ENCODE measurements around the gene MEIOC.
"Not testable (repeated sequence)": the region's sequence is repeated elsewhere in the genome, so short reads cannot be mapped to it uniquely, and the experiment has no call there.

Gene MEIOC

DNA sequence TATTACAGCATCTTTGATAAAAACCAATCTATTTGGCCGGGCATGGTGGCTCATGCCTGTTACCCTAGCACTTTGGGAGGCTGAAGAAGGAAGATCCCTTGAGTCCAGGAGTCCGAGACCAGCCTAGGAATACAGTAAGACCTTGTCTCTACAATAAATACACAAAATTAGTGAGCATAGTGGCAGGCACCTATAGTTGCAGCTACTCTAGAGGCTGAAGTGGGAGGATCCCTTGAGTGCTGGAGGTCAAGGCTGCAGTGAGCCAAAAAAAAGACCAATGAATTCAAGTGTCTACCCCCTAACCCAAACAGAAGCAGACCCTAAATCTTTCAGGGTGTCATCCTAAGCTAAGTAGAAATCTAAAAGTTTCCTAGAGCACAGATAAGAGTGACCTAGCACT, 7.3 kb upstream of the MEIOC start:
- no peak for DNase-seq

DNA sequence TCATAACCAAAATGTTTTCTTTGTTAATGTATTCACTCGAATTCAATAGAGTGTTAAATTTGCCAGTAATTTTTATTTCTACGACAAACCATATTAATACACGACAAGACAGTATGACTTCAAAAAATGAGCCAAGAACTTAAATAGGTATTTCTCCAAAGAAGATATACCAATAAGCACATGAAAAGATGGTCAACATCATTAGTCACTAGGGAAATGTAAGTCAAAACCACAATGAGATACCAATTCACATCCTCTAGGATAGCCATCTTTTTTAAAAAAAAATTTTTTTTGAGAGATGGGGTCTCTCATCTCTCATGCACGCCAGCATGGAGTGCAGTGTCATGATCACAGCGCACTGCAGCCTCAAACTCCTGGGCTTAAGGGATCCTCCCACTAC, 5.0 kb upstream of the MEIOC start:
- DNase-seq, result no peak

DNA sequence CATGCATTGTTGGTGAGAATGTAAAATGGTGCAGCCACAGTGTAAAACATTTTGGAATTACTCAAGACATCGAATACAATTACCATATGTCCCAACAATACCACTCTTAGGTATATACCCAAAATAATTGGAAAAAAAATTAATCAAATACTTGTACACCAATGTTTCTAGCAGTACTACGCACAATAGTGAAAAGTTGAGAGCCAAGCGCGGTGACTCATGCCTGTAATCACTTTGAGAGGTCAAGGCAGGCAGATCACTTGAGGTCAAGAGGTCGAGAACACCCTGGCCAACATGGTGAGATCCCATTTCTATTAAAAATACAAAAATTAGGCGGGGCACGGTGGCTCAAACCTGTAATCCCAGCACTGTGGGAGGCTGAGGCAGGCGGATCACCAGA, 3.5 kb upstream of the MEIOC start:
- DNase-seq, result no peak

DNA sequence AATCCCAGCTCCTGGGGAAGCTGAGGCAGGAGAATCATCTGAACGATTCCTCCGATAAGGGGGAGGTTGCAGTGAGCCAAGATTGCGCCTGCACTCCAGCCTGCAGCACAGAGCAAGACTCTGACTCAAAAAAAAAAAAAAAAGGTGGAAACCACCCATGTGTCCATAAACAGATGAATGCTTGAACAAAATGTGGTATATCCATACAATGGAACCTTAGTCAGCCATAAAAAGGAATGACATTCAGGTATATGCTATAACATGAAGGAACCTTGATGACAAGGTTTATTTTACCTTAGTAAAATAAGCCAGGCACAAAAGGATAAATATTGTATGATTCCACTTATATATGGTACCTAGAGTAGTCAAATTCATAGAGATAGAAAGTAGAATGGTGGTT, 2.9 kb upstream of the MEIOC start:
- no peak for DNase-seq

DNA sequence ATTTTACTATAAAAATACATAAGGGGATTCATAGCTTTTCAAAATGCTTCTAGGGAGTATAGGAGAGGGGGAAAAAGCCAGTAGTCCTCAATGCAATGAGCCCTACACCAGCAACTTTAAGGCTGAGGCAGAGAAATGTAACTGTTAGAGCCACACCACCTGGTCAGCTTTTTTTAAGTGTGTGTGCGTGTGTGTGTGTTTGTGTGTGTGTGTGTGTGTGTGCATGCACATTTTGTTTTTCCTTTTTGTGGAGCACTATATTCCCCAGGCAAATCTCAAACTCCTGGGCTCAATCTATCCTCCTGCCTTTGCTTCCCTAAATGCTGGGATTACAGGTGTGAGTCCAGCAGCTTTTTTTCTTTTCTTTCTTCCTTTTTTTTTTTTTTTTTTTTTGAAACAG, 2.3 kb upstream of the MEIOC start:
- no peak for DNase-seq

DNA sequence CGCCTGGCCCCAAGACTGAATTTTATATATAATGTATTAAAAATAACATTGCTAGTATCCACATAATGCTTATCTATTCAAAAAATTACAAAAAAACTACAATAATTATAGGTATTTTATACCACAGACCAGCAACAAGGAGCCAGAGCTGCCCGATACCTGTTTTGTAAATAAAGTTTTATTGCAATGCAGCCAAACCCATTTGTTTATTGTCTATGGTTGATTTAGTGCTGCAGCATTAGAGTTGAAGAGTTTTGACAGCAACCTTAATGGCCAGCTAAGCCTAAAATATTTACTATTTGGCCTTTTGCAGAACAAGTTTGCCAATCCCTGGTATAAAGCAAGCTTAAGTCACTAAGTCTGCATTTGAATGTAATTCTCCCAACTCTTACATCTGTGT, 5.6 kb downstream of the MEIOC start:
- no peak for DNase-seq

DNA sequence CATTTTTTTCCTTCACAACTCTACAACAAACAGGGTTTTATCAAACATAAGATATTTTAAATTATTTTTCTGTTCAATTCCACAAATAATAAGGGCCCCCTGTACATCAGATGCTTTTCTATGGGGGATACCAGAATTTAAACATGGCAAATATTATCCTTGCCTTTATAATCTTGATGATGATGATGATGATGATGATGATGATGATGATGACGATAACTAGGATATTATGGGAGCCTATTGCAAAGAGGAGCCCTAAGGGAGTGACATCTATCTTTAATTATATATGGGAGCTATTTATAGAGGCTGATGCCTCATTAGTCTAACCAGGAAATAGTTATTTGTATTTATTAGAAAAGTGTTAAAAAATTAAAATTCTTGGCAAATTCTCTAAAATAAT, 6.8 kb downstream of the MEIOC start:
- DNase-seq, result no peak

DNA sequence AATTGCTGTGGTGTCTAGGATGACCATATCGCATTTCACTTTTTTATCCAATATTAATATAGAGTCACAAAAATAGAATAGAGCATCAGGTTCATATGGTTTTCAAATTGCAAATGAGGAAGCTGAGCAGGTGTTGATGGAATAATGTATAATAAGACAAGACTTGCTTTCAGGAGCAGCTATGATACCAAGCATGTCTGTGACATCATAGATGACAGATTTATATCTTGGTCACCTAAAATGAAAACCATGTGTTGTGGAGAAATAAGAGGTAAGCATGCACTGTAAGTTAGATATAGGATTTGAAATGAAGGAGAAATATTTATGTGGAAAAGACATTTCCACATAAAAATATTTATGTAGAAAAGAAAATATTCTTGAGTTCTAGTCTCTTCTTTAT, 8.6 kb downstream of the MEIOC start:
- no peak for DNase-seq

DNA sequence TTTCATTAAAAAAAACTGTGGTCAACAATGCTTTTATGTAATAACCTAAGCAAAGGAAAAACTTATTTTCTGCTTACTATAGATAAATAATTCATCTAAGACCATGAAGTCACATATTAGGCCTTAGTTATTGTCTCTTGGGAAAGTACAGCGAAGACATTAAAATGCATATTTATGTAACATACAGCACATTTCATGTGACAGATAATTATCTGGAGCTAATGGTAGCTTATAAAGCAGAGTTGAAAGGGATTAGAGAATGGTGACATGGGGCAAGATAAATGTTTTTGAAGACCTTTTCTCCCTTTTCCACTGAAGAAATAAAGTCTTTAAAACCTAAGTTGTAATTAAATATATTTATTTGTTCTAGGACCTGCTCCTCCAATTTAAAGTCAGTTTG, 9.7 kb downstream of the MEIOC start:
- DNase-seq, result no peak

DNA sequence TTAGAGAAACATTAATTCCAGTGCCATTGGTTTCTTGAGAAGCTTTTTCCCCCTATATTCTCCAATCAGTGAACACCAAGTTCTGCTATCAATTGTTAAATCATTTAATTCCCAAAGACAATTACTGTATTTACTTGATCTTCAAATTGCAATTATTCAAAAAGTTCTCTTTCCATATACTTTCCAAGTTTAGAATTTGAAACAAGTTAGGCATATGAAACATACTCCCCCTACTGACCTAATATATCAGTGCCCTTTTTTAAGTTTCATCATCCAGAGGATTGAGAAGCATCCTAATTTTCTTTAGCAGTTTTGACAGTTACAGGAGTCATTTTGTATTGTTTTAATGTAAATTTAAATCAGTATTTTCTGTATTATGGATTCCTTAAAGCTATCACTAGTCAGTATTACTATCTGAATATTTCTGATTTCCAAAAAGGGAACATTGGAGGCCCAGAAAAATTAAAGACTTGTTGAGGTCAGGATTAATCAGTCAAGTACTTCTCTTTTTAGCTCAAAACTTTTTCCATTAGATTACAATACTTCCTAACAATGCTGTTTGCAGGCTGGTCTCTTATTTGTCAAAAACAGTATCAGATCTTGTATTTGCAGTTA, 16.3 kb downstream of the MEIOC start:
- DNase-seq, result no peak

DNA sequence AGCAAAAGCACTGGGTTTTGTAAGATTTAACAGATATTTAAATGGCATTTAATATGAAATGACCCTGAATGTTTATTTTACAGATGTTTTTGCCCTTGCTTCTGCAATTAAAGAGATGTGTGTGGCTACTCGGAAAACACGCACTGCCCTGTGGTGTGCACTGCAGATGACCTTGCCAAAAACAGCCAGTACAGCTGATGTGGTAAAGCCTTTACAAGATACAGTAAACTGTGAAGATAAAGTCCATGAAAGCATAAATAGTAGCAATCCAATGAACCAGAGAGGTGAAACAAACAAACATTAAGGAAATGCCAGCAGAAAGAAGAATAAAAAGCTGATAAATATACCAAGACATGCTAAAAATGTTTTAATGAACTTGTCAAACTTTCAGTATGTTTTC, 17.6 kb downstream of the MEIOC start:
- no peak for DNase-seq

DNA sequence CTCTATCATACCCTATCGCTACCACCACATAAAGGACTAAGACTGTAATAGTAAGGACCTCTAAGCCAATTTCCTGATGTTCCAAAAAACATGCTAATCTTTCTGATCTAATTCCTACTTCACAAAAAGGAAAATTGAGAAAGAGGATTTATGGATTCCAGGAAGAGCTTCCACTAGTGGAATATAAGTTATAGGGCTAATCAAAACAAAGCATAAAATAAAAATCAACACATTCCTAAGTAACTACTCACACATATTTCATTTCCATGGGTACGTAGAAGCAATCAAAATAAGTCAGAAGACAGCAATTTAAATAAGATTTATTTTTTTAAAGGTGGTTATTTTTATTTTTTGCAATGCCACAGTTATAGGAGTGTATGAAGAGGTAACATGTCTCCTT, 20.9 kb downstream of the MEIOC start:
- no peak for DNase-seq

DNA sequence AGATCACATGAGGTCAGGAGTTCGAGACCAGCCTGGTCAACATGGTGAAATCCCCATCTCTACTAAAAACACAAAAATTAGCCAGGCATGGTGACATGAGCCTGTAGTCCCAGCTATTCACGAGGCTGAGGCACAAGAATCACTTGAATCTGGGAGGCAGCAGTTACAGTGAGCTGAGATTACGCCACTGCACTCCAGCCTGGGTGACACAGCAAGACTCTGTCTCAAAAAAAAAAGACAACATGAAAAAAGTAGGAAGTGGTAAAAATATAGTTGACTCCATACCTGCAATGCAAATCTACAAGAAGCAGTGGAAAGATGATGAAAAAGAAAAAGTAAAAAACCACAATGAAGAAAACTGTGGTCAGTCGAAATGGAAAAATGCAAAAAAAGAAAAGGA, 27.0 kb downstream of the MEIOC start:
- not testable (repeated sequence) for DNase-seq

DNA sequence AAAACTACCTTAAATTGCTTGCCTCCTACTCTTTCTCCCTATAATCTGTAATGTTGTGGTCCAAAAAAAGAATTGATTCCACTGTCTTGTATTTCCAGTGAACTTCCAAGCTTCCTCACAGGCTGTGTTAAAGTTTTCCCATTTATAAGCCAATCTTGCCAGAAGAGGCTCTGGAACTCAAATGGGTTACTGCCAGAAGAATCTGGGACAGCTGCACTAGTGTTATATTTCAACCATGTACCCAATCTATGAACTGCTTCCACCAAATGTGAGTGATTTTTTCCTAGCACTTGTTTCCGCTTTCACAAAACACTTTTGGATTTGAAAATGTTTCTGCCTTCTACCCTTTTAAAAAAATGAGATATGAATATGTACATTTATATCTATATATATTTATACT, 31.5 kb downstream of the MEIOC start:
- no peak for DNase-seq

DNA sequence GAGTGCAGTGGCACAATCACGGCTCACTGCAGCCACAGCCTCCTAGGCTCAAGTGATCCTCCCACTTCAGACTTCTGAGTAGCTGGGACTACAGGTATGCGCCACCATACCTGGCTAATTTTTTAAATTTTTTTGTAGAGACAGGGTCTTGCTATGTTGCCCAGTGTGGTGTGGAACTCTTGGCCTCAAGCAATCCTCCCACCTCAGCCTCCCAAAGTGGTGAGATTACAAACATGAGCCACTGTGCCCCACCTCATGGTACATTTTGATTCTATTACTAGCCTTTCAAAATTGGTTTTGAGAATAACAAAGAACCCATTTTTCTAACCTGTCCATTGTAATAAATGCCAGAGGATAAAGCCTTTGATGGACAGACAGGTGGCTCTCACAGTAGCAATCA, 31.9 kb downstream of the MEIOC start:
- no peak for DNase-seq

DNA sequence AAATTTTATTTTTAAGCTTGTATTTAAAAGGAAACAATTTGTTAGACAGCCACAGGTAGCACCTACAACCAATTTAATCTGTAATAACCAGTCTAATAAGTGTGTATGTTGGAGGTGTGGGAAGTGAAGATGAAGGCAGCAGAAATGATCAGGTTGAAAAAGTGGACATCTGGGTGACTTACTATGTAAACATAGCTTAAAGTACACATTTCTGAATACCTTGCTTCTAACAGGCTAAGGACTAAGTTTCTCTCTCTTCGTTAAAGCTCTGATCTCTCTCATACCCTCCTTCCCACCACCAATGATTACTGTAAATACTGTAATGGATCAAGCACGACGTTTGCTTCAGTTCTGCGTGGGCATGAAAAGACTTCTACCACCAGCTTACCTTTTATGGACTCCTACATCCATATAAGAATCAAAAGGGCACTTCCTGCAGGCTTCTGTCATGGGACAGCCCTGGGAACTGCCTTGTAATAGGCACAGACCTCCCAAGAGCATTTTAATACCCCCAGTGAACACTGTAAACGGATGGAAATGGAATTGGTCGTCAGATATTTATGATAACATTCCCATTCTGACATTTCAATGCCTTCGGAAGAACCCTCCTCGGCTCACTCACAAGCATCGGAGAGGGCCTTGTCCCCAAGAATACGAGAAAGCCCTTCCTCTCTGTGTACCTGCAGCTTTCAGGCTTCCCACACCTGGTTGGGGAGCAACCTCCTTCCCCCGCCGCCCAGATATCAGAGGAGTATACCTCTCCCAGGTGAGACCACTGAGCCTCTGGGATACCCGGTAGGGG, 32.6 kb downstream of the MEIOC start:
- no peak for DNase-seq

DNA sequence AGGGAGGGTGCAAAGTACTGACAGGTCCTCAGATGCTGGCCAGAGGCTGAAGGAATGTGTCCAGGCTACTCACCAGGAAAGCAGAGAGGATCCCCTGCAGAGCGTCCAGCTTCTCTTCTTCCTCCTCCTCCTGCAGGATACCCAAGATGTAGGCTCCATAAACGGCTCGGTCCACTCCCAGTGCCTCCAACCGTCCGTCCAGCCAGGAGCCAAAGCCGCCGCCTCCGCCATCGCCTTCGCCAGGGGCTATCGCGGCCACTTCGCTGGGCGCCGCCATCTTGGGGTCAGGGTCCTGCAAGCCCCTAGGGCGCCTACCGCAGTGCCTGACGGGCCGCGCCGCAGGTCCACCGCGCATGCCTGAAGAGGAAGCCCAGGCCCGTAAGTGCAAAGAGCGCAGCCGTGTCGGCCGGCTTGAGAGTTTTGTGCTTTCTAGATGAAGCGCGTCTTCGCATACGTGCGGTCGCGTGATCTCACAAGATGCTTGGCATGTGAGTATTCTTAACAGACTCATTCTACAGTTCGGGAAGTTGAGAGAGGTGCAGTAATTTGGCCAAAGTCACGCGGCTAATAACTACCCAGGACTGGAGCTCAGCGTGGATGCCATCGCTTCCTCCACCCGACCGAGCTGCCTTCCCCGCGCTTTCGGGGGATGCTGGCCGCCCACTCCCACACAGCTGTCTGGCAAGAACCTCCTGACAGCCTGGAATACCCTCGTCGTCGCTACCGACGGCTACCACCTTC, 33.4 kb downstream of the MEIOC start, which contains the start of gene CCDC43:
CCDC43 (minus strand) TSS at position 300 of the 741 bp plus-strand sequence; CDS start at position 277, 23 bp downstream.
- peak; percentile 69 for DNase-seq

DNA sequence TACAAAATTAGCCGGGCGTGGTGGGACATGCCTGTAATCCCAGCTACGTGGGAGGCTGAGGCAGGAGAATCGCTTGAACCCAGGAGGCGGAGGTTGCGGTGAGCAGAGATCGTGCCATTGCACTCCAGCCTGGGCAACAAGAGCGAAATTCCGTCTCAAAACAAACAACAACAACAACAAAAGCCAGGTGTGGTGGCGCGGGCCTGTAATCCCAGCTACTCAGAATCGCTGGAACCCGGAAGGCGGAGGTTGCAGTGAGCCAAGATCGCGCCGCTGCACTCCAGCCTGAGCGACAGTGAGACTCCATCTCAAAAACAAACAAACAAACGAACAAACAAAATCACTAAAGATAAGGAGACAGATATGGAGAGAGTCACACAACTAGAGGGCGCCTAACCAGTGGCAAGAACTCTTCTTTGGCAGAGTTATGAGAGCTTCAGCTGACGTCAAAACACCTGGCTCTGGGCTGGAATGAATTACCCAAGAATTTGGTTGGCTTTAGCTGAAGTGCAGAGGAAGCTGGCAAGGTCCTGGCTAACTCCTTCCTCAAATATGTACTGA, 34.6 kb downstream of the MEIOC start:
- DNase-seq, result not testable (repeated sequence)

DNA sequence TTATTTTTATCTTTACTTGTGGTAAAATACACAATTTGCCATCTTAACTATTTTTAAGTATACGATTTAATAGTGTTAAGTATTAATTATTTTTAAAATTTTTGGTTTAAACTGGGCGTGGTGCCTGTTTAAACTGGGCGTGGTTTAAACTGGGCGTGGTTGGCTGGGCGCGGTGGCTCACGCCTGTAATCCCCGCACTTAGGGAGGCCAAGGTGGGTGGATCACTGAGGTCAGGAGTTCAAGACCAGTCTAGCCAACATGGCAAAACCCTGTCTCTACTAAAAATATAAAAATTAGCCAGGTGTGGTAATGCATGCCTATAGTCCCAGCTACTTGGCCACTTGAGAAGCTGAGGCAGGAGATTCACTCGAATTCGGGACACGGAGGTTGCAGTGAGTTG, 37.3 kb downstream of the MEIOC start:
- DNase-seq, result no peak

DNA sequence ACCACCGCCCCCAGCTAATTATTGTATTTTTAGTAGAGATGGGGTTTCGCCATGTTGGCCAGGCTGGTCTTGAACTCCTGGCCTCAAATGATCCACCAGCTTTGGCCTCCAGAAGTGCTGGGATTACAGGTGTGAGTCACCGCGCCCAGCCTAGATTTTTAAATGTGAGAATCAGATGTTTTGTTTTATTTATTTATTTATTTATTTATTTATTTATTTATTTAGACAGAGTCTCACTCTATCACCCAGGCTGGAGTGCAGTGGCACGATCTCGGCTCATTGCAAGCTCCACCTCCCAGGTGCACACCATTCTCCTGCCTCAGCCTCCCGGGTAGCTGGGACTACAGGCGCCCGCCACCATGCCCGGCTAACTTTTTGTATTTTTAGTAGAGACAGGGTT, 44.0 kb downstream of the MEIOC start:
- not testable (repeated sequence) for DNase-seq

DNA sequence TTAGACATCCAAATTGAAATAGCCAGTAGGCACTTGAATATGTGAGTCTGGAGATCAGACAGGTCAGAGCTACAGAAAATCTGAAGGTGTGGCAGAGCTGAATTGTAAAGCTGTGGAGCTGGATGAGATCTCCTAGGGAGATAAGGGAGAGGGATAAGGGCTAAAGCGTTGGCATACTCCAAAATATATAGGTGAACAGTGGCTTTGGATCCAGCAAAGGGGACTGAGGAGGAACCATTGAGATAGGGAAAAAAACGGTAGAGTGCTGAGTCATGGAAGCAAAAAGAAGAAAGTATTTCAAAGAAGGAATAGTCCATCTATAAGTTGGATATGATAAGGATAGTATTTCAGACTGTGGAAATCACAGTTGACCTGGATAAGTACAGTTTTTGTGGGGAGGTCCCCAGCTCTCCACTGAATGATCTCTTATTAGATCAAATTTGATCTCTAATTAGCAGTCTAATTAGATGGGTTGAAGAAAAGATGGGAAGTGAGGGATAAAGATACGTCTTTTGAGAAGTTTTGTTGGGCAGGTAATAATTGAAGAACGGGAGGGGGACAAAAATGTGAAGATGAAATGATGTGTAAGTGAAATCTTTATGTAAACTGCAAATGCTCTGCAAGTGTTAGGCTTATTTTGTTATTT, 51.6 kb downstream of the MEIOC start:
- DNase-seq, result no peak

DNA sequence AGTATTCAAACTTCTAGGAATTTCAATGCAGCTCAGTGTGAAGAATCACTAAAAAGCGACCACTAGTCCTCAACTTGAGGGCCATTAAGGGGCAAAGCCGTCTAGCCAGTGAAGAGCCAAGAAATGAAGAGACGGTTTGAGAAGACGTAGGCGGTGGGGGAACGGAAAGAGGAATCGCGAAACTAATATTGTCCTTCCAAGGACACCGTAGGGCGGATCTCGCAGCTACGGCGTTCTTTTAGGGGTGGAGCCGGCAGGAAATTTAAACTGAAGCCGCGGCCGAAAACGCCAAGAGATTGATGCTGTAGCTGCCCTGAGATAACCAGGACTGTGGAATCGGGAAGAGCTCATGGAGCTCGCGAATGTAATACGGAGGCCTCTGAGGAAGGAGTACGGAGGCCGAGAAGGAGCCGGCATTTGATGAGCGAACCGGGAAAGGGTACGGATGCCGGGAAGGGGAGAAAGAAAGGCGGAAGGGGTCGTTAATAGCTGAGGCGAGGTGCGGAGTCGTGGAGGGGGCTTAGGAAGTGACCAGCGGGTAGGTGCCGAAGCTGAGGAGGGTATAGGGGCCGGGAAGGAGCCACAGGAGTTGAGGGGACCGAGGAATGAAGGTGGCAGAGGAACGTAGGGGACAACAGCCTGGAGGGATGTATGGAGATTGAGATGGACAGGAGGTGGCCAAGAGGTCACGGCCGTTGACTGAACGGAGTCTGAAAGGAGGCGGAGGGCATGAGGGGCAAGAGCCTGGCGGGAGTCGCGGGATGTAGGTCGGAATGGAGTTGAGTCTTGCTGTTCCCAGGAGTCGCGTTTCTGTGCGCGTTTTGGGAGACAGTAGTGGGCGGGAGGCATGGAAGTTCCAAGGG, 52.4 kb downstream of the MEIOC start, which contains the start of gene DBF4B:
DBF4B (plus strand) TSS at position 265 of the 863 bp plus-strand sequence; CDS start at position 421, 156 bp downstream.
- peak; percentile 84 for DNase-seq

Measured in NCI-H1092 (cell line).